ENCODE results near the gene VPS13D.

DNA sequence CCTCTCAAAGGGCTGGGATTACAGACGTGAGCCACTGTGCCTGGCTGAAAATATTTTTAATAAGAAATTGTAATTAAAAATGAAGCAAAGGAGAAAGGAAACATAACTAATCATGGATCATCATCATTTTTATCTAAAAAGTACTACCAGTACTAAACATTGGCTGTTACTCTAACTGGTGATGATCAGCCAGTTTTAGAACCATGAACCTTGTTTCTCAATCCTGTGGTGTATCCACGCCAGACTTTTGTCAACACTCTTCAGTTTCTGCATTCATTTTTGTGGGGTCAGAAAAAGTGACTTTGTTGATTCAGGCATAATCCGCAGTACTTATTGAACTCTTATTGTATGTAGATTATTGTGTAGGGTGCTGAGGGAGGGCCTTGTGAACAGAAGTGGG lies 52.3 kb downstream of the VPS13D start:
- TF ChIP-seq, protein P1, sequence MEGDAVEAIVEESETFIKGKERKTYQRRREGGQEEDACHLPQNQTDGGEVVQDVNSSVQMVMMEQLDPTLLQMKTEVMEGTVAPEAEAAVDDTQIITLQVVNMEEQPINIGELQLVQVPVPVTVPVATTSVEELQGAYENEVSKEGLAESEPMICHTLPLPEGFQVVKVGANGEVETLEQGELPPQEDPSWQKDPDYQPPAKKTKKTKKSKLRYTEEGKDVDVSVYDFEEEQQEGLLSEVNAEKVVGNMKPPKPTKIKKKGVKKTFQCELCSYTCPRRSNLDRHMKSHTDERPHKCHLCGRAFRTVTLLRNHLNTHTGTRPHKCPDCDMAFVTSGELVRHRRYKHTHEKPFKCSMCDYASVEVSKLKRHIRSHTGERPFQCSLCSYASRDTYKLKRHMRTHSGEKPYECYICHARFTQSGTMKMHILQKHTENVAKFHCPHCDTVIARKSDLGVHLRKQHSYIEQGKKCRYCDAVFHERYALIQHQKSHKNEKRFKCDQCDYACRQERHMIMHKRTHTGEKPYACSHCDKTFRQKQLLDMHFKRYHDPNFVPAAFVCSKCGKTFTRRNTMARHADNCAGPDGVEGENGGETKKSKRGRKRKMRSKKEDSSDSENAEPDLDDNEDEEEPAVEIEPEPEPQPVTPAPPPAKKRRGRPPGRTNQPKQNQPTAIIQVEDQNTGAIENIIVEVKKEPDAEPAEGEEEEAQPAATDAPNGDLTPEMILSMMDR (IDR thresholded peaks at IDR 0.05), result no peak
- no peak for TF ChIP-seq POLR2A (IDR thresholded peaks at IDR 0.05)

All from testis (tissue), 2 donors.